Central memory CD4-positive, alpha-beta T cell (primary cell): Measurements from ENCODE around the gene XXYLT1.
"Not testable (repeated sequence)": the region's sequence is repeated elsewhere in the genome, so short reads cannot be mapped to it uniquely, and the experiment has no call there.

ENCODE experiments used
- DNase-seq: peaks from one replicate; pipeline ENCODE4 v3.0.0; 2022

The XXYLT1 gene

DNA sequence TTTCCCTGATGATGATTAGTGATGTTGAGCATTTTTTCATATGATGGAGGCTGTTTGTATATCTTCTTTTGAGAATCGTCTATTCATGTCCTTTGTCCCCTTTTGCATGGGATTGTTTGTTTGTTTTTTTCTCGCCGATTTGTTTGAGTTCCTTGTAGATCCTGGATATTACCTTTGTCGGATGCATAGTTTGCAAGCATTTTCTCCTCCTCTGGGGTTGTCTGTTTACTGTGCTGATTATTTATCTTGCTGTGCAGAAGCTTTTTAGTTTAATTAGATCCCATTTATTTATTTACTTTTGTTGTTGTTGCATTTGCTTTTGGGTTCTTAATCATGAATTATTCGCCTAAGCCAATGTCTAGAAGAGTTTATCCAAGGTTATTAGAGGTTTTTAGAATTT lies 232.8 kb downstream of the XXYLT1 start:
- no peak for DNase-seq

DNA sequence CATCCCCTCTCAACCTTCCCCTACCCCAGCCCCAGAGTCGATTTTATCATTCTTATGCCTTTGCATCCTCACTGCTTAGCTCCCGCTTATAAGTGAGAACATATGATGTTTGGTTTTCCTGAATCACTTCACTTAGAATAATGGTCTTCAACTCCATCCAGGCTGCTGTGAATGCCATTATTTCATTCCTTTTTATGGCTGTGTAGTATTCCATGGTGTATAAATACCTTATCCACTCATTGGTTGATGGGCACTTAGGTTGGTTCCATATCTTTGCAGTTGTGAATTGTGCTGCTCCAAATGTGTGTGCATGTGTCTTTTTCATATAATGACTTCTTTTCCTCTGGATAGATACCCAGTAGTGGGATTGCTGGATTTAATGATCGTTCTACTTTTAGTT lies 233.4 kb downstream of the XXYLT1 start:
- not testable (repeated sequence) for DNase-seq

DNA sequence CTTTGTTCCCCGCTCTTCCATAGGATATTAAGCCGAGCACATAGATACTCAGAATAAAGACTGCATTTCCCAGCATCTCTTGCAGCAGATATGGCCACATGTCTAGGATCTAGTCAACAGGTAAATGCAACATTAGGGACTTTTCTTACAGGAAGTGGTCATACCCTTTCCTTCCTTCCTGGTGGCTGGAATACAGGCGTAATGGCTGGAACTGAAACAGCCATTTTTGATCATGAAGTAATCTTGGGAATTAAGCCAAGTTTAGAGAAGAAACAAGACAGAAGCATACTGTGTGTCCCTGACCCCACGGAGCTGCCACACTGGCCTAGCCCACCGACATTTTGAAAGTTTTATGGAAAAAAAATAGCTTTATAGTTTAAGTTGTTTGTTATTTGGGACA lies 234.0 kb downstream of the XXYLT1 start:
- no peak for DNase-seq

GRCh38 chr3:195036574-195036973 lies 234.4 kb downstream of the XXYLT1 start:
- no peak for DNase-seq

DNA sequence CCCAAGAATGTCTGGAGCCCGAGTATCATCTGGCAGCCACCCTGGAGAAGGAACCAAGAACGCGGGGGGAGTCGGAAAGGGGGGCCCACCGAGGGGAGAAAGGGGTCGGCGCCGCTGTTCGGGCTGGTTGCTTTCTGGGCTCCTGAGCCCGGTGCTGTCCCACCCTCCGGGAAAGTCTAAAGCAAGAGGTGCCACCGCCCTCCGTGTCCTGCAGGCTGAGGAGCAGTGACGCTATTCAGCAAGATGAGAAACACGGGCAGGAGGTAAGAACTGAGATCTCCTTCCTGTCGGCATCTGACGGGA lies 234.8 kb downstream of the XXYLT1 start:
- DNase-seq, result no peak

- DNase-seq, result no peak
These were observed 235.4 kb downstream of the XXYLT1 start for GRCh38 chr3:195035345-195036202.

DNA sequence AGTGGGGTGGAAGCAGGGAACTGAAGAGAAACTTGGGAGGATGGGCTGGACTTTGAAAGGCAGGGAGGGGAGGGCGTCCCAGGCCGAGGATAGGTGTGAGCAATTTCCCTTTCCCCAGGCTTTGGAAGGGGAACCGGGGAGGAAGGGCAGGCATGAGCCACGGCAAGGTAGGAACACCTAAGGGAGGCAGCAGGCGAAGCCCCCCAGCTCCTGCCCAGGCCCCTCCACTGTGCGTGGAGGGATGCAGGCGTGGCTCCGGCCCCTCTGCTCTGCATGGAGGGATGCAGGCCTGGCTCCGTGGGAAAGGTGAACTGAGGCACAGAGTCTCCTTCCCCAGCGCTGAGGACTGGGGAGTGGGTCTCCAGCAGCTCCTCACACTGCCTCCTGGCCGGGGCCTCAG lies 236.4 kb downstream of the XXYLT1 start:
- DNase-seq, result no peak

- DNase-seq, result no peak
These were observed 236.9 kb downstream of the XXYLT1 start for GRCh38 chr3:195034101-195034500.

- DNase-seq, result no peak
These were observed 237.3 kb downstream of the XXYLT1 start for GRCh38 chr3:195033531-195034091.

DNA sequence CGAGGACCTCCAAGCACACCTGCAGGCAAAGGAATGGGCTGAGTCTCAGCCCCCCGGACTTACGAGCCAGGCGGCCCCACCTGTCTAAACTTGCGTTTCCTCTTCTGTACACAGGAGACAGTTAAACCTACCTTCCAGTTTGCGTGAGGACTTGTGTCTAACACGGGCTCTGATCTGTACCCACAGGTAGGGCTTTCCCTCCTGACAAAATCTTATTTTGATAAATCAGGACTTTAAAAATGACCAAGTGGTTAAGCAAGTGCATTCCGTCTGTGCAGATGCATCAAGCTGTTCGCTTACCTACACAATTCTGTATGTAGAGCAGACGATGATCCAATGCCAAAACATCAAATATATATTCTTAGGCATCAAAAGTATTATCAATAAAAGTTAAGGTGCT lies 238.0 kb downstream of the XXYLT1 start:
- no peak for DNase-seq

GRCh38 chr3:195032106-195032759 lies 238.7 kb downstream of the XXYLT1 start:
- DNase-seq, result no peak

GRCh38 chr3:195031574-195032003 lies 239.4 kb downstream of the XXYLT1 start:
- DNase-seq, result no peak

GRCh38 chr3:195030791-195031321 lies 240.1 kb downstream of the XXYLT1 start:
- no peak for DNase-seq

GRCh38 chr3:195028877-195029606 lies 241.9 kb downstream of the XXYLT1 start:
- no peak for DNase-seq

DNA sequence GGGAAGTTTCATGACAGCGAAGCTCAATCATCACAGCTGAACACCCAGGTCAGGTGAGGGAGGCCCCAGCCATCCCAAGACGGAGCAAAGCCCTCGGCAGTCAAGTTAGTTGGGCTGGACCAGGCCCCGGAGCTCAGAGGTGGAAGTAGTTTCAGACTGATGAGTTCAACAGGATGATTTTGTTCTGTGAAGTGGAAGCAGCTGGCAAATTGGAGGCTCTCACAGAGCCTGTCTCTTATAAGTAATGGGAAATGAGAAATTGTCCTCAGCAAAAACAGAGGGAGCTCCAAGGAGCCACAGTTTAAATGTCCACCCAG lies 245.1 kb downstream of the XXYLT1 start:
- DNase-seq, result no peak

- no peak for DNase-seq
These were observed 245.7 kb downstream of the XXYLT1 start for GRCh38 chr3:195025056-195025883.

- no peak for DNase-seq
These were observed 247.0 kb downstream of the XXYLT1 start for GRCh38 chr3:195023989-195024388.

GRCh38 chr3:195023576-195023975 lies 247.4 kb downstream of the XXYLT1 start:
- no peak for DNase-seq

DNA sequence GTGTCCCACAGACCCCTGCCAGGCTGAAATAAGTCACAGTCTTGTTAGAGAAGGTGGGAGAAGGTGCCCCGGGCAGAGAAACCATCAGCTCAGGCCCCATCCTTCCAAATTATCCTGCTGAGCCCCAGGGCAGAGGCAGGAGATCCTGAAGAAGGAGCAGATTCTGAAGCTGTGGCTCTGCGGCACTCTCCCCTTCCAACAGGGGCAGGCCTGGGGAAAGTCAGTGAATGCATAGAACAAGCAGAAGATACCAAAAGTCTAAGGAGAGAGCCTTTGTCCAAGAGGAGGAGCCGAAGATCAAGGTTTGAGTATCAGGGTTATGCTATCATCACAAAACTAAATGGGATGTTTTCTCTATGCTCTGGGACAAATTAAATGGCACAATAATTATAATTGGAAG lies 249.3 kb downstream of the XXYLT1 start:
- no peak for DNase-seq

- no peak for DNase-seq
These were observed 250.0 kb downstream of the XXYLT1 start for GRCh38 chr3:195020921-195021320.

GRCh38 chr3:195020185-195020584 lies 250.8 kb downstream of the XXYLT1 start:
- DNase-seq, result no peak

DNA sequence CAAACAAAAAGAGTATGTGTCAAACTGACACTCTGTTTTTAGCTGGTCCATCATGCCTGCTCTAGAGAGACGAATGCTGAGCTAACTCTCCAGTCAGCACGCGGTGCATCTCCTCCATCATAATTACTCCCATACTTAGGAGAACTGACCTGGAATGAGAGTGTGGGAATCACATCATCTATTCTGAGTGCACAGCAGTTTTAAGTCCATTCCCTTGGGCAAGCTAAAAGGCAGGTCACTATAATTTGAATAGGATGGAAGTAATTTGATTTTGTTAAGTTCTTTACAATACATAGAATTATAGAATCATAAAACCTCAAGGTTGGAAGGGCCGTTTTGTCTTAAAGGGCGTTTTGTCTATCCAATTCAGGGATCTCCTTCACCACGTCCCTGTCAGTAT lies 251.6 kb downstream of the XXYLT1 start:
- DNase-seq, result no peak
